ENCODE data around the gene HIBADH.
"Not testable (repeated sequence)": the region's sequence is repeated elsewhere in the genome, so short reads cannot be mapped to it uniquely, and the experiment has no call there.

Gene HIBADH

DNA sequence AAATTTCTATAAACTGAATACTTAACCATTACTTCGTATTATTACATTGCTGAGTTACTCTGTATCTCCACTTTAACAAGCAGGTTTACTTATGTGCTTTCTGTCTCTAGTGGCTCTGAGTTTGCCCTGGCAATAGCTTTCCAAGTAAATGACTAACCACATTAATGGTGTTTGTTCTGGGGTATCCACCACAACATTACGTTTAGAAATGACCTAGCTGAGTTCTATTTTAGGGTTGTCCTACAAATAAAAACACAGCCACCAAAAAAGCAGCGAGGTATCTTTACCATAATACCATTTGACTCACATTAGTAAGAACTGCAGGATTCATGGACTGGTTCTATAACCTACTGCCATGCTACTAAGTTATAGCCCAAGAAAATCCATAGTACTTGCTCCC, 83.1 kb downstream of the HIBADH start:
- Histone ChIP-seq H3K27ac (replicated peaks) (no peak overlapping the region), H3K27me3 (ENCODE audit: insufficient read depth, poor library complexity, severe bottlenecking) (no peaks in the 10 kb centered on the region), H3K4me3 (replicated peaks; ENCODE audit: insufficient read depth, low read length) (no peak overlapping the region)
- TF ChIP-seq, protein P1, sequence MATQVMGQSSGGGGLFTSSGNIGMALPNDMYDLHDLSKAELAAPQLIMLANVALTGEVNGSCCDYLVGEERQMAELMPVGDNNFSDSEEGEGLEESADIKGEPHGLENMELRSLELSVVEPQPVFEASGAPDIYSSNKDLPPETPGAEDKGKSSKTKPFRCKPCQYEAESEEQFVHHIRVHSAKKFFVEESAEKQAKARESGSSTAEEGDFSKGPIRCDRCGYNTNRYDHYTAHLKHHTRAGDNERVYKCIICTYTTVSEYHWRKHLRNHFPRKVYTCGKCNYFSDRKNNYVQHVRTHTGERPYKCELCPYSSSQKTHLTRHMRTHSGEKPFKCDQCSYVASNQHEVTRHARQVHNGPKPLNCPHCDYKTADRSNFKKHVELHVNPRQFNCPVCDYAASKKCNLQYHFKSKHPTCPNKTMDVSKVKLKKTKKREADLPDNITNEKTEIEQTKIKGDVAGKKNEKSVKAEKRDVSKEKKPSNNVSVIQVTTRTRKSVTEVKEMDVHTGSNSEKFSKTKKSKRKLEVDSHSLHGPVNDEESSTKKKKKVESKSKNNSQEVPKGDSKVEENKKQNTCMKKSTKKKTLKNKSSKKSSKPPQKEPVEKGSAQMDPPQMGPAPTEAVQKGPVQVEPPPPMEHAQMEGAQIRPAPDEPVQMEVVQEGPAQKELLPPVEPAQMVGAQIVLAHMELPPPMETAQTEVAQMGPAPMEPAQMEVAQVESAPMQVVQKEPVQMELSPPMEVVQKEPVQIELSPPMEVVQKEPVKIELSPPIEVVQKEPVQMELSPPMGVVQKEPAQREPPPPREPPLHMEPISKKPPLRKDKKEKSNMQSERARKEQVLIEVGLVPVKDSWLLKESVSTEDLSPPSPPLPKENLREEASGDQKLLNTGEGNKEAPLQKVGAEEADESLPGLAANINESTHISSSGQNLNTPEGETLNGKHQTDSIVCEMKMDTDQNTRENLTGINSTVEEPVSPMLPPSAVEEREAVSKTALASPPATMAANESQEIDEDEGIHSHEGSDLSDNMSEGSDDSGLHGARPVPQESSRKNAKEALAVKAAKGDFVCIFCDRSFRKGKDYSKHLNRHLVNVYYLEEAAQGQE (IDR thresholded peaks at IDR 0.05; ENCODE audit: insufficient replicate concordance, low read depth) = no peak
- TF ChIP-seq POLR2AphosphoS5 (IDR thresholded peaks at IDR 0.05; ENCODE audit: low read depth) = no peak
- TF ChIP-seq GABPA (IDR thresholded peaks at IDR 0.05; ENCODE audit: low read depth) = no peak
- TF ChIP-seq, protein P2, sequence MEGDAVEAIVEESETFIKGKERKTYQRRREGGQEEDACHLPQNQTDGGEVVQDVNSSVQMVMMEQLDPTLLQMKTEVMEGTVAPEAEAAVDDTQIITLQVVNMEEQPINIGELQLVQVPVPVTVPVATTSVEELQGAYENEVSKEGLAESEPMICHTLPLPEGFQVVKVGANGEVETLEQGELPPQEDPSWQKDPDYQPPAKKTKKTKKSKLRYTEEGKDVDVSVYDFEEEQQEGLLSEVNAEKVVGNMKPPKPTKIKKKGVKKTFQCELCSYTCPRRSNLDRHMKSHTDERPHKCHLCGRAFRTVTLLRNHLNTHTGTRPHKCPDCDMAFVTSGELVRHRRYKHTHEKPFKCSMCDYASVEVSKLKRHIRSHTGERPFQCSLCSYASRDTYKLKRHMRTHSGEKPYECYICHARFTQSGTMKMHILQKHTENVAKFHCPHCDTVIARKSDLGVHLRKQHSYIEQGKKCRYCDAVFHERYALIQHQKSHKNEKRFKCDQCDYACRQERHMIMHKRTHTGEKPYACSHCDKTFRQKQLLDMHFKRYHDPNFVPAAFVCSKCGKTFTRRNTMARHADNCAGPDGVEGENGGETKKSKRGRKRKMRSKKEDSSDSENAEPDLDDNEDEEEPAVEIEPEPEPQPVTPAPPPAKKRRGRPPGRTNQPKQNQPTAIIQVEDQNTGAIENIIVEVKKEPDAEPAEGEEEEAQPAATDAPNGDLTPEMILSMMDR (IDR thresholded peaks at IDR 0.05; ENCODE audit: insufficient read depth, low read length) = no peak
- TF ChIP-seq SPI1 (IDR thresholded peaks at IDR 0.05; ENCODE audit: borderline replicate concordance, low read depth) = no peak
- no peak for DNase-seq (ENCODE audit: low read depth in 1 of 2, low spot score in 1 of 2)

DNA sequence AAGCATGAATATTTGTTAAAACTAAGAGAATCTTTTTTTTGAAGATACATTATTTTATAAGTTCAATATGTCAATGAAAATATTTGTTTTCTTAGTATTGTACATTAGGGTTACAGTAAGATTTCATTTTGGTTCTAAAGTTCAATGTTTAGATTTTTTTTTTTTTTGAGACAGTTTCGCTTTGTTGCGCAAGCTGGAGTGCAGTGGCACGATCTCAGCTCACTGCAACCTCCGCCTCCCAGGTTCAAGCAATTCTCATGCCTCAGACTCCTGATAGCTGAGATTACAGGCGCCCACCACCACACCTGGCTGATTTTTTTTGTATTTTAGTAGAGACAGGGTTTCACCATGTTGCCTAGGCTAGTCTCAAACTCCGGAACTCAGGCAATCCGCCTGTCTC, 84.5 kb downstream of the HIBADH start:
- H3K4me3 ChIP-seq (replicated peaks; ENCODE audit: insufficient read depth, low read length); DNase-seq (ENCODE audit: low read depth in 1 of 2, low spot score in 1 of 2); H3K27ac ChIP-seq (replicated peaks); H3K27me3 ChIP-seq (ENCODE audit: insufficient read depth, poor library complexity, severe bottlenecking): not testable (repeated sequence)

DNA sequence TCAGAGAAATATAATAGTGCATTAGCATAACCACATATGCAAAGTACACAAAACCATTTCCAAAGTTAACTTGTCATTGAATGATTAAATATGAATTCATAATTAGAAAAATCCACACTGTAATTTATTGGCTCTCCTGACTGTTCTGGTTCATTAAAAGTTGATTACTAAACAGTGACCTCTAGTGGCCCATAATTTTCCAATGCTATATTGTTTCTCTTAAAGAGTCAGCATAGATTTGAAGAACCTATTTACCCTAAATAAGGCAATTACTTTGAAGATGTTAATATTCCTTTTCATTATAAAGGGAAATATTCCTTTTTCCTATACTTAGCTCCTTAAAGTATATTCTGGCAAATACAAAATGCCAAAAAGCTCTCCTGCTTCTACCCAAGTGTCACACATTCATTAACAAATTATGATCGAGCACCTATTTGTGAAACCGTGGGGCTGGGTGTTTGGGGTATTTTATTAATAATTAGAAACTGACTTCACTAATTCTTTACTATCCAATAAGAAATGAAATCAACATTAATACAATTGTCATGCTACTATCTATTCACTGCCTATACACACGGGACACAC, 86.2 kb downstream of the HIBADH start:
- TF ChIP-seq, protein P2 (IDR thresholded peaks at IDR 0.05; ENCODE audit: insufficient read depth, low read length) = peak; percentile 23
- no peak for TF ChIP-seq GABPA (IDR thresholded peaks at IDR 0.05; ENCODE audit: low read depth)
- no peak overlapping the region for H3K4me3 ChIP-seq (replicated peaks; ENCODE audit: insufficient read depth, low read length)
- H3K27me3 ChIP-seq (ENCODE audit: insufficient read depth, poor library complexity, severe bottlenecking) = no peaks in the 10 kb centered on the region
- no peak for DNase-seq (ENCODE audit: low read depth in 1 of 2, low spot score in 1 of 2)
- H3K27ac ChIP-seq (replicated peaks) = no peak overlapping the region

DNA sequence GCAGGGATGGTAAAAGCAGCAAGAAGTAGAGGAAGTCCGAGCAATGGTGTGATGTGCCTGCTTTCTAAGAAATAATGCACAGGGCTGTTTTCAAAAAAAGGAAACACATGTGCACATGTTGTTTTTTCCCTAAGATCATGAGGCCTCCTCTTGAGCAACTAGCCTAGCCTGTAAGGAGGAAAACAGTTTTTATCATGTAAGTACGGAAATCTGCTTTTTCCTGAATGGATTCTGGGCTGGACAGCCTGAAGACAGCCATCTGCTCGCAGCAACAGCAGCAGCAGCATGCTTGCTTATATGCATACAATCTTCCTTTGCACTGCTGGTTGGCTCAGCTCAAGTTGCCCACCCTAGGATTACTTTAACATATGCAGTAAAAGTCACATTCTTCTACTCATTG, 87.1 kb downstream of the HIBADH start:
- no peak for TF ChIP-seq POLR2AphosphoS5 (IDR thresholded peaks at IDR 0.05; ENCODE audit: low read depth)
- TF ChIP-seq, protein P1 (IDR thresholded peaks at IDR 0.05; ENCODE audit: insufficient replicate concordance, low read depth) = no peak
- TF ChIP-seq, protein P2 (IDR thresholded peaks at IDR 0.05; ENCODE audit: insufficient read depth, low read length) = no peak
- DNase-seq (ENCODE audit: low read depth in 1 of 2, low spot score in 1 of 2) = no peak
- Histone ChIP-seq H3K27me3 (ENCODE audit: insufficient read depth, poor library complexity, severe bottlenecking) (no peaks in the 10 kb centered on the region), H3K27ac (replicated peaks) (no peak overlapping the region), H3K4me3 (replicated peaks; ENCODE audit: insufficient read depth, low read length) (no peak overlapping the region)
